ENCODE measurements around the gene SLC25A42.
A peak's percentile ranks its signal among the peaks of the same experiment; 100 is the strongest.
"Not testable (repeated sequence)": the region's sequence is repeated elsewhere in the genome, so short reads cannot be mapped to it uniquely, and the experiment has no call there.

Gene SLC25A42, protein sequence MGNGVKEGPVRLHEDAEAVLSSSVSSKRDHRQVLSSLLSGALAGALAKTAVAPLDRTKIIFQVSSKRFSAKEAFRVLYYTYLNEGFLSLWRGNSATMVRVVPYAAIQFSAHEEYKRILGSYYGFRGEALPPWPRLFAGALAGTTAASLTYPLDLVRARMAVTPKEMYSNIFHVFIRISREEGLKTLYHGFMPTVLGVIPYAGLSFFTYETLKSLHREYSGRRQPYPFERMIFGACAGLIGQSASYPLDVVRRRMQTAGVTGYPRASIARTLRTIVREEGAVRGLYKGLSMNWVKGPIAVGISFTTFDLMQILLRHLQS

DNA sequence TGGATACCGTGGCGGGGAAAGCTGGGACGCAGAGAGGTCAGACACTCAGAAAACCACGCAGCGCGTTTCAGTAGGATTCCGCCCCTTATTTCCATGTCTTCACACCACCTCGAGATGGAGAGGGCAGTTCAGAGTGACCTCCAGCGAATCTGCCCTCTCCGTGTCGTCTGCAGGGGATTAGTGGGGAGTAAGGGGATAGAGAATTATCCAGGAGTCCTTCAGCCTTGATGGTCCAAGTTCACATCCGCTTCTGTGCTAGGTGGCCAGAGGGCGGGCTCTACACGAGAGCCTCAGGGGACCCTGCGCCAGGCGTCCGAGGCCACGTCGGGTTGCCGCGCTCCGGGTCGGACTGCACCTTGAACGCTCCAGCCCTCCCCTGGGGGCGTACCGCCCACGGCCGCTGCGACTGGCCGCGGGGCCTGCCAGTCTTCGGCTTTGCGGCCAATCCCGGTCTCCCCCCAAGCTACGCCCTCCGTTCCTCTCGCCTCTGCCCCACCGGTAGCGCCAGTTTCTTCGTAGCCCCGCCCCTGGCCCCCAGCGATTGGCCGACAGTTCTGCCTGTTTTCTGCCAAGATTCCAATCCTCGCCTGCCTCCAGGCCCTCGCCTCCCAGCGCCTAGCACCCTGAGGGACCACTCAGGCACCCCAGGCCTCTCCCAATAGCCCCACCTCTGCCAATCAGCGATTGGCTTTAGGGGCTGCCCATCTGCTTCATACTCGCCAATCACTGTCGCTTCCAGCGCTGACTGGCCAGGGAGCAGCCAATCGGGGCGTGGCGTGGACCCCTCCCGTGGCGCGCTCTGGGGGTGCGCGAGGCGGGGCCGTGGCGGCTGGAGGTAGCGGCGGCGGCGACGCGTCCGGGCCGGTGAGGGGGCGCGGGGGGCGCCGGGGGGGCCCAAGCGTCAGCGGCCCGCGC, at the start of gene SLC25A42:
TSS of gene SLC25A42 (plus strand) at position 812 of the 915 bp plus-strand sequence. CDS start 32,131 bp downstream, outside the sequence.
- peak; percentile 99 for DNase-seq (ENCODE audit: low spot score)

DNA sequence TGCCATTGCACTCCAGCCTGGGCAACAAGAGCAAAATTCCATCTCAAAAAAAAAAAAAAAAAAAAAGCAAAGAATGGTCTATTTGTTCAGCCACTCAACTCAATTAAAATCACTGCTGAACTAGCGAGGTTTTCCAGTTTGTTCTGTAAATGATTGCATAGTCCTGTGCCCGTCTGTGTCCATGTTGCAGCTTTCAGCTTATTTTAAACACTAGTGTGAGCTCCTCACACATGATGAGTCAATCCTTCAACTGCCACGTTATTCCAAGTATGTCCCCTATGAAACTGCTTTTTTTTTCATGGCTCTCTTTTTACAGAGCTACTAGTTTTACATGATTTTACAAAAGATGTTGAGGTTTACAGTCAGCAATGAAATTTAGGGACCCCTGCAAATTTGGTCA, 42.7 kb upstream of the SLC25A42 start:
- peak; percentile 80 for DNase-seq (ENCODE audit: low spot score)

DNA sequence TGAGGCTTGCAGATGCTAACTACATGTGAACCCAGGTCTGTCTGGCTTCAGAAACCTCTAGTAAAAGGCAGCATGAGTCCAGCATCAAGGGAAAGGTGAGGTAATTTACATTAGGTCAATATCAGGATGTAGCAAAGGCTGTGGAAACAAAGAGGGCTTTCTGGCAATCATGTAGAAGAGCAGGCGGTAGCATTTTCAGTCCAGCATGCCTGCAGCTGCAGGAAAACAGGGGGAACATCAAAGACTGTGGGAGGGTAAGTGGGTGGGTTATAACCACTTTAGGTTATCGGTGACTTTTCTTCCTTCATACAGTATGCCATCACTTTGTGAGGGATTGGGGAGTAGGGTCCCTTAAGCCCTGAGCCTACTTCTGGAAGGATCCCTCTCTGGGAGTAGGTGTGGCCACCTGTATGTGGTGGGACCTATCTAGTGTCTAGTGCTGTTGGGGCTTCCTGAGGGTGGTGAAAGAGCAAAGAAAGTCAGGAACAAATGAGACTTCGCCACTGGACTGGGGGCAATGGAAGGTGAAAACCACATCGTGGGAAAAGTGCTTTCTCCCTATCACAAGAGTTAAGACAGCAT, 41.3 kb upstream of the SLC25A42 start:
- DNase-seq (ENCODE audit: low spot score), result no peak

DNA sequence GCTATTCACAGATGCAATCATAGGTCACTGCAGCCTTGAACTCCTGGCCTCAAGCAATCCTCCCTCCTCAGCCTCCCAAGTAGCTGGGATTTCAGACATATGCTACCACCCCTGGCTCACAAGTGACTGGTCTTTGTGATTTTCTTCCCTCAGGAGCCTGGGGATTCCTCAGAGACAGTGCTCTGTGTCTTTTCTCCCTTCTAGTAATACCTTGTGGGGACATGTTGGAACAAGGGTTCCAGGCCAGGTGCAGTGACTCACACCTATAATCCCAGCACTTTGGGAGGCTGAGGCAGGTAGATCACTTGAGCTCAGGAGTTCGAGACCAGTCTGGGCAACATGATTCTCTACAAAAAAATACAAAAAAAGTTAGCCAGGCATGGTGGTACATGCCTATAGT, 40.4 kb upstream of the SLC25A42 start:
- not testable (repeated sequence) for DNase-seq (ENCODE audit: low spot score)

DNA sequence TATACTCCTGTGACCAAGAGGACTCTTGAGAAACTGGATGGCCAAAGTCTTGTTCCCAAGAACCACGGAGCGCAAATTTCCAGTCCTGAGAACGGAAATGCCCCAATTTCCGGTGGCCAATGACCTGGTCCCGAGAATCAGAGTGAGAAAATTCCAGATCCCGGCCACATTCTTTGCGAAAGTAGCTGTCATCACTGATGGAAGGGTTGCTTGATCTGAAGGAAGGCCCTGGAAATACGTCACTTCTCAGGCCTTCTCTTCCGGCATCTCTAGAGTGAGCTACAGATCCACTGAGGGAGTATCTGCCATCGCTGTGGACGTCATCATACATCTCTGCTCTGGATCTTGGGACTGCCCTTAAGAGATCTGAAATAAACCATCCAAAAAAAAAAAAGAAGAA, 37.9 kb upstream of the SLC25A42 start:
- peak; percentile 24 for DNase-seq (ENCODE audit: low spot score)

DNA sequence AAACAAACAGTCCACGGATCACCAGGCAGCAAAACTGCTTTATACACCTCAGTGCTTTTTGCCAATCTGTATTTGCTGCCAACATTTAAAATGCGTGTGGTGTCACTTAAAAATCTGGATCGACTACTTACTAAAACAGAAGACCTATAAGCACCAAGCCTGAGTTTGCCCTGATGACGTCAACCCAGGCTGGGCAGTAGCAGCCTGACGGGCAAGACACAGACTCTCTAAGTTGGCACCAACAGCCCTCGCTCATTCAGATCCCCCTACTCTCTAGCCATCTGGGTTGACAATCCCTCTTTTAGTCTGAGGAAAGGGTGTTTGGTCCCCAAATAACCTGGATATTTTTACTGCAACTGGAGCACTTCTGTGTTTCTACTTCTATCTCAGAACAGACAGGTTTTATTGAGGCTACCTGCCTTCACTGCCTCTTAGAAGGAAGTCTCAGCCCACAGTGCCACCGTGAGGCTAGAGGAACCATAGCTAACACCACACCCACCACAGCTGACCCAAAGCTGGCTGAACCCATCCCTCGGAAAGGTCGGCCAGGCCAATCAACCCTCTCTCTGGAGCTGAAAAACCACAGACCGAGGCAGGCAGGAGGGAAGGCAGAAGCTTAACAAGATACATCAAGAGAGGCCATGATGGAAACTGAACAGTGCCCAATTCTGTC, 37.4 kb upstream of the SLC25A42 start:
- peak; percentile 57 for DNase-seq (ENCODE audit: low spot score)

DNA sequence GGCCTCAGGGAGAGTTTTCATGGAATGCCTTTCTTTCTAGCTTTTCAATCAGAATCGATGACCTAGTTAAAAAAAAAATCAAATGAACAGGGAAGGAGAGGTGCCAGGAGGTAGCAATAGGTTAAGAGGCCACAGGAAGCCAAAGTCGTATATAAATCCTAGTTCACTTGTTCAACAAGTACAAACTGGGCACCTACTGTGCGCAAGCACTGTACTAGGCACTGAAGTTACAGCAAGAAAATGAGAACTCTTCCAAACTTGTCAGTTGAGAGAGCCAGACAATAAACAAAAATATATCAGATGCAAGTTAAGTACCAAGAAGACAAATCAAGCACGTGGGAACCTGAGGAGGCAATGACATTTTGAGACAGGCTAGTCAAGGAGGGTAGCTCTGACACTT, 36.6 kb upstream of the SLC25A42 start:
- no peak for DNase-seq (ENCODE audit: low spot score)

DNA sequence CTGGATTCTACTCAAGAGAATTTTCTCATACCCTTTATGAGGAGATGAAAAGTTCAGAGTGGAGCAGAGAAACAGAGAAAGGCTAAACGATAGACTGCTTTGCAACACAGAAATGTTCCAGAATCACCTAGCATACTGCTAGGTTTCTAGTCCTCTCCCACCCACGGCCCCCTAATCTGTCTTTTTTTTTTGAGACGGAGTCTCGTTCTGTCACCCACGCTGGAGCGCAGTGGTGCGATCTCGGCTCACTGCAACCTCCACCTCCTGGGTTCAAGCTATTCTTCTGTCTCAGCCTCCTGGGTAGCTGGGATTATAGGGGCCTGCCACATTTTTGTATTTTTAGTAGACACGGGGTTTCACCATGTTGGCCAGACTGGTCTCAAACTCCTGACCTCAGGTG, 35.3 kb upstream of the SLC25A42 start:
- no peak for DNase-seq (ENCODE audit: low spot score)

DNA sequence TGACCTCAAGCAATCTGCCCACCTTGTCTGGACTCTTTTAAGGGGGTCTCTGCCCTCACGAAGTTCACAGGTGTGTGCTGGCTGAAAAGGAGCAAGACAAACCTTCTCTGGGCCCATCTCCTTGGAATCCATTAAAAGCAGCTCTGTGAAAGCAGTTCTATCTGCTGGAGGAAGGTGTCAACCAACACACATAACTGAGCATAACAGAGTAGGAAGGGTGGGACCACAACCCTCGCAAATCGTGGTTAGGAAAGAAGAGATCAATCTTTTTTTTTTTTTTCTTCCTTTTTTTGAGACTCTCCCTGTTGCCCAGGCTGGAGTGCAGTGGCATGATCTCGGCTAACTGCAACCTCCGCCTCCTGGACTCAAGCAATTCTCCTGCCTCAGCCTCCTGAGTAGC, 31.9 kb upstream of the SLC25A42 start:
- DNase-seq (ENCODE audit: low spot score), result no peak

DNA sequence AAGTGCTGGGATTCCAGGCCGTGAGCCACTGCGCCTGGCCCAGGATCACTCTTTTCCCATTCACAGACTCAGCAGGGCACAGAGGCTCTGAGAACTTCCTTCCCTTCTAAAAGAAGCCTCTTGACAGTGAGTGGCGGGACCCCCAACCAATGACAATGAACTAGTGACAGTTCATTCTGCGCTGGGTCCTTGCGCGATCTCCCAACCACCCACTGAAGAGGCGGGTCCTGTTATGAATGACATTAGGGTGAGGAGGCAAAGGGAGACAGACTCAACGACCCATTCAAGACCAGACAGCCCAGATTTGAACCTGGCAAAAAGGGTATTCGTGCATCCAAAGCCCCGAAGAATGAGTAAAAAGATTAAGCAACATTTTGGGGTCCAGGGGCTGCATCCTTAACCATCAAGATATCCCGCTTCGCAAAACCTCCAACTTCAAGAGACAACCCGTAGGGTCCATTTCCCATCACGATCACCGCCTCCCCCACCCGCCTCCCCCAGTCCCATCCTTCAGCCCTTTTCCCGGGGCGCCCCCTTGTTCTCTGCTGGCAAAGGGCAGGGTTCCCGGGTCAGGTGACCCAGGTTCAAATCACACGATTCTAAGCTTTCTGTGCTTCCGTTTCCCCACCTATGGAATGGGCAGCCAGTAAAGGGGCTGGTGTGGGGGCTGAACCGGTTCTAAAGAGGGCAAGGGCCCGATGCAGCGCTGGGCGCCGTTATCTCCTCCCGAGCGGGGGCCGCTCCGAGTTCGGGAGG, 31.2 kb upstream of the SLC25A42 start:
- peak; percentile 81 for DNase-seq (ENCODE audit: low spot score)

DNA sequence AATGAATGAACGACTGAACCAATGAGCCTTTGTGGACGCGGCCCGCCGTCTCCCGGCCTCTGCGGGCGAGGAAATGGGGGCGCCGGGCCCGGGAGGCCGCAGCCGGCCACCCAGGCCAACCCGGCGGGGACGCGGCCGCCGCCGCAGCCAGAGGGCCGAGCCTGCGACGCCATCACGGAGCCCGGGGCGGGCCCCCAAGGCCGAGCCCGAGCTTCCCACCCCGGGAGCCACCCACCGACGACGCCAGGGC, 30.7 kb upstream of the SLC25A42 start:
- DNase-seq (ENCODE audit: low spot score), result no peak

DNA sequence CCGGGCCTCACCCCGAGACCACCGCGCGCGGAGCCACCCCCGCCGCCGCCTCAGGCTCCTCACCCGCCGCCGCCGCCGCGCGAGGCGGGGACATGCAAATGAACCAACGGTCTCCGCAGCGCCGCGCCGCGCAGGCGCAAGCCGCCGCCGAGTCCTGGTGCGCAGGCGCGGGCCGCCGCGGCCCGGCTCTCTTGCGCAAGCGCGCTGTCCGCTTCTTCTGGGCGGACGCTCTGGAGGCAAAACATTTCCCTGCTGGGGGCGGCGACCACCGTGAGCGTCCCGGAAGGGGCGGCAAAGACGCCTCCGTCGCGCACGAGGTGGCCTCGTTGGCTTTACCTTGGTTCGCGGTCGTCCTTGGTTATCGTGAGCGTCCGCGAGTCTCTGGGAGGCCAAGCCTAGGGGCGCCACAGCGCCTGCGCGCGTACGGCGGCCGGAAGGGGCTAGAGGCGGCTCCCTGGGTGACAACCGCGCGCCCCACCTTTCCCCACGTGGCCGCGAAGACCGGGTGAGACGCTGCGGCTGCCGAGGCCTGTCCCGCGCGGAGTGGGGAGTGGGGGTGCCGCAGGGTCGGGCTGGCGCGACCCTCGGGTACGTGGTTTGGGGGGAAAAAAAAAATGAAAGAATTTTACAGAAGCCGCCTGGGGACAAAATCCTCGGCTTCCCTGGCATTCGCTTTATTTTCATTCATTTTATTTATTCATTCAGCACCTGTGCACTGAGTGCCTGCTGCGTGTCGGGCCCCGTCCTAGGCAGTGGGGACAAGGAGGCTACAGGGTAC, 30.2 kb upstream of the SLC25A42 start, which contains the start of the genes ARMC6 and SUGP2:
TSS of gene ARMC6 (plus strand) at position 178 of the 778 bp plus-strand sequence. CDS start 607 bp downstream, outside the sequence.
TSS of gene SUGP2 (minus strand) at position 92 of the 778 bp plus-strand sequence. CDS start 2,446 bp downstream, outside the sequence.
- peak; percentile 93 for DNase-seq (ENCODE audit: low spot score)

DNA sequence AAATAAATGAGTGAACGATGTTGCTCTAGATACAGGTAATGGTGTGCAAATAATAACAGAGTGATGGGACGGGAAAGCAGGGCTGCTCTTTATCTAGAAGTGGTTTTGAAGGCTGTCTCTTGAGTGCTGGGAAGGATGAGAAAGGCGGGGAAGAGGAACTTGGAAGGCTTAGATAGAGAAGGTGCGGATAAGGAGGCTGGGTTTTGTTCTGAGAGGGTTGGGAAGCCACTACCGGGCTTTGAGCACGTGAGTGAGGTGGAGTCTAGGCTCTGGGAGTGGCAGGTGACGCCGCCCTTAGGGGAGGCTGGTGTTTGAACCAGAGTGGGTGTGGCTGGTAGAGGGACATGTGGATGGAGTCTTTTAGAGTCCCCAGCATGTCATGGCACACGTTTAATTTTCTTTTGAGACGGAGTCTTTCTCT, 29.6 kb upstream of the SLC25A42 start:
- DNase-seq (ENCODE audit: low spot score), result peak; percentile 77

DNA sequence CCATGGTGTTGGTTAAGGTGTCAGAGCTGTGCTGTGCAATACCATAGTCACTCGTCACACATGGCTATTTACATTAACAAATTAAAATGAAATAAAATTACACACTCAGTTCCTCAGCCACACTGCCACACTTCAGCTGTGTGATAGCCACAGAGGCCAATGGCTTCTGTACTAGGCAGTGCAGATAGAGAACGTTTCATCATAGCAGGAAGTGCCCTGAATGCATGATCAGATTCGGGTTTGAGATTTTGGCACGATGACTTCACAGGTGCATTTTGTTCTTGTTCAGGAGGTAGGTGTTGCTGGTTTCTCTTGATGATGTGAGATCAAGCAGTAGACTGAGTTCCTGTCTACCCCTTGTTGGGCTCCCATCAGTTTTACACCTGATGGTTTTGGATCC, 23.9 kb upstream of the SLC25A42 start:
- no peak for DNase-seq (ENCODE audit: low spot score)

DNA sequence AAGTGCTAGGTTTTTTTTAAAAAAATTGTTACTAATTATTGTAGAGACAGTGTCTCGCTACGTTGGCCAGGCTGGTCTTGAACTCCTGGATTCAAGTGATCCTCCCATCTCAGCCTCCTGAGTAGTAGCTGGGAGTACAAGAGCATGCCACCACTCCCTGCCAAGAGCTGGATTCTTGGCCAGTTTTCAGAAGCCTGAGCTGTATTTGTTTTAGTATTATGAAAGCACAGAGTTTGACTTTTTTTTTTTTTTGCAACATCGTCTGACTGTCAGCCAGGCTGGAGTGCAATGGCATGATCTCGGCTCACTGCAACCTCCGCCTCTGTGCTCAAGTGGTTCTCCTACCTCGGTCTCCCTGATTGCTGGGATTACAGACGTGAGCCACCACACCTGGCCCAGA, 23.4 kb upstream of the SLC25A42 start:
- no peak for DNase-seq (ENCODE audit: low spot score)

DNA sequence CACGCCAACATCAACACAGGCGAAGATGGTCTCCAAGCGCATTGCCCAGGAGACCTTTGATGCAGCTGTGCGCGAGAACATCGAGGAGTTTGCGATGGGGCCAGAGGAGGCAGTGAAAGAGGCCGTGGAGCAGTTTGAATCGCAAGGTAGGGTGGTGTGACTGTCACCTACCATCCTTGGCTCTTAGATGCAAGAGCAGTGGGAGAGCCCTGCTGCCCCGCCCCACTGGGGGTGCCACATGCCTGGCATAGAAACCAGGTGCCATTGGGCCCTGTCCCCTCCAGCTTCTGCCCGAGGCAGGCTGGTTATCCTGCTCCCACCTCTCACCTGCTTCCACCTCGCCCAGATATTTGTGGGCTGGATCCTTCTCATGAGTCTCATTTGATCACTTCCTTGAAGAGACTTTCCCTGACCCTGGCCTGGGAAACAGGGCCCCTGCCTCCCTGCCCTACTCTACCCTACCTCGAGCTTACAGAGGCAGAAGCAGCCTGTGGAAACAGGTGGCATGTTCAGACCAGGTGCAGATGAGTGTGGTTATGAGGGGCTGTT, 21.0 kb upstream of the SLC25A42 start:
- no peak for DNase-seq (ENCODE audit: low spot score)

DNA sequence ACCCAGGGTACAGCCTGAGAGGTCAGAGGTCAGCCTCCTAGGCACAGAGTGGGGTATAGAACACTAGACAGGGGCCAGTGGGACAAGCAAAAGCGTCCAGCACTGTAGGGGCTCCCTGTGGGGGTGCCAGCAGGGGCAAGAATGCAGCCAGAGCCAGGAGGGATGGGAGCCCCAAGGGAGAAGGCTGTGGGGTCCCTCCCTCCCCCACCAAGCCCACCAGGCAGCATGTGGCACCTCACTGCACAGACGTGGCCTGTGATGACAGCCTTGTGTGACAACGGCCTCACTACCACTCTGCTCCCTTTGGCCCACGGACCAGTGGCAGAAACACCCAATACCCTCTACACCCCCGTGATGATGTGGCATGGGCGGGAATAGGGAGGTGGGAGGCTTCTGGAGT, 20.3 kb upstream of the SLC25A42 start:
- DNase-seq (ENCODE audit: low spot score), result no peak

DNA sequence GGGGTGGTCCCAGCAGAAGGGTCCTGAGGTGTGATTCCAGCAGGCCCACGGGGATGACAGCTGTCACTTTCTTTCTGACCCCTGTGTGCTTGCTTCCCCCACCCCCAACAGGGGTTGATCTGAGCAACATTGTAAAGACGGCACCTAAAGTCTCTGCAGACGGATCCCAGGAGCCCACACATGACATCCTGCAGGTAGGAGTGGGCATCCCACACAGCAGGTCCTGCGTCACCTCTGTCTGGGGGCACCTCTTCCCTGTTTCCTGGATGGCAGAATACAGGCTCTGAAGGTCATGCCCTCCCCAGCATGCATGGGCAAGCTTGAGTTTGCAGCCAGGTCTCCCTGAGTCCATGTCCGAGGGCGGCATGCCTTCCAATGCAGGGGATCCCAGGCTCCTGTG, 19.9 kb upstream of the SLC25A42 start:
- DNase-seq (ENCODE audit: low spot score), result no peak

DNA sequence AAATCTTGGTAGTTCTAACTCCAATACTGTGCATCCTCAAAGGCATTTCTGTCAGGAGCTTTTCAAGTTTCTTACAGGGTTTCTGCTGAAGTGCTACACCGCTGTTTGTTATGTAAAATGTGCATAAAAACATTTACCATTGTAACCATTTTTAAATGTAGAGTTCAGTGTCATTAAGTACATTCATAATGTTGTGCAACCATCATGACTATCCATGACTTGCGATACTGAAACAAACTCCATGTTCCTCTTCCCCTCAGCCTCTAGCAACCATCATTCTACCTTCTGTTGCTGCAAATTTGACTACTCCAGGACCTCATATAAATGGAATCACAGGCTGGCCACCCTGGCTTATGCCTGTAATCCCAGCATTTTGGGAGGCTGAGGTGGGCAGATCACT, 14.4 kb upstream of the SLC25A42 start:
- DNase-seq (ENCODE audit: low spot score), result no peak

DNA sequence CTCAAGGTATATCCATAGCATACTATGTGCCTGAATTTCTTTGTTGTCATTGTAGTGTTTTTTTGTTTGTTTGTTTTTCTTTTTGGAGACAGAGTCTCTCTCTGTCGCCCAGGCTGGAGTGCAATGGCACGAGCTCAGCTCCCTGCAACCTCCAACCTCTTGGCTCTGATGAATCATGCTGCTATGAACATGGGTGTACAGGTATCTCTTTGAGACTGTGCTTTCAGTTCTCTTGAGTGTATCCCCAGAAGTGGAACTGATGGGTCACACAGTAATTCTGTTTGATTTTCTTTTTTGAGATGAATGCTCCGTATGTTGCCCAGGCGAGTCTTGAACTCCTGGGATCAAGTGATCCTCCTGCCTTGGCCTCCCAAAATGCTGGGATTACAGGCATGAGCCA, 13.7 kb upstream of the SLC25A42 start:
- no peak for DNase-seq (ENCODE audit: low spot score)
